ENCODE measurements around the gene RHOB.
"Not testable (repeated sequence)": the region's sequence is repeated elsewhere in the genome, so short reads cannot be mapped to it uniquely, and the experiment has no call there.

RHOB gene

DNA sequence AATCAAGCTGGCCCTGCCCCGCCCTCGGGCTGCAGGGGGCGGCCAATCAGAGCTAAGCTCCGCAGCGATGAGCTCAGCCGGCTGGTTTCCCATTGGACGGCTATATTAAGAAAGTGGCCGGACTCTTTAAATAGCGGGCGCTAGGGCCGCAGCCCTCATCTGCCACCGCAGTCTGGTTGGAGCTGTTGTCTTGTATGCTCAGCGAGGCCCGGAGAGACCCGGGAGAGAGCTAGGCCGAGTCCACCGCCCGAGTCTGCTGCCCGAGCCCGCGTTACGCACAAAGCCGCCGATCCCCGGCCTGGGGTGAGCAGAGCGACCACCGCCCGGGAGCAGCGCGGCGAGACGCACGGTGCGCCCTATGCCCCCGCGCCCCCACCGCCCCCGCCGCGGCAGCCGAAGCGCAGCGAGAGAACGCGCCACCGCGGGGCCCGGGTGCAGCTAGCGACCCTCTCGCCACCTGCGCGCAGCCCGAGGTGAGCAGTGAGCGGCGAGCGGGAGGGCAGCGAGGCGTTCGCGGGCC, at the start of gene RHOB:
RHOB (plus strand) TSS at position 158 of the 520 bp plus-strand sequence. CDS start 392 bp downstream, outside the sequence.
- DNase-seq, result peak; percentile 99

DNA sequence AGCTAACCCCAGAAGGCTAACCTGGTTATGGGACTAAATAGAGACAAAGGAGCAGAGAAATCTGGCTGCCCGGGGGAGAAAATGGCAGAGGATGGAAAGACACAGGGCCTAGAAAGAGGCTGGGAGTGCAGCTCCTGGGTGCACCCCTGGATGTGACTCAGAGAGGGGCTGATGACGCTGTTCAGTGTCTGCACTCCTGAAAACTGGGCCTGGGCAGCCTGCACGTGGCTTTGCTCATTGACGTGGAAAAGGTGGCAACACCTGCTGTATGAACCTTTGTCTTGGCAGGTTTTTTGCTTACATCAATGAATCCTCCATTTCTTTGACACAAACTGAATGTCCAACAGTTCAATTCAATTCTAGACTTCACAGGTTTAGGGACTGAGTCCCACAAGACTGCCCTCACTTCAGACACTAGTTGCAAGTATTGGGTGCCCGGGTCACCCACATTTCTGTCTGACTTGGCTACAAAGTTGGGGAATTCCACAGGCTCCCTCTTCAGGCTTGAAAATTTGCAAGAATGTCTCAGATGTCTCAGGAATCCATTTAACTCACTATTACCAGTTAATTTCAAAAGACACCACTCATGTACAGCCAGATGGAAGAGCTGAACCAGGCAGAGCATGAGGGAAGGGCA, 48.9 kb upstream of the RHOB start:
- DNase-seq, result no peak

DNA sequence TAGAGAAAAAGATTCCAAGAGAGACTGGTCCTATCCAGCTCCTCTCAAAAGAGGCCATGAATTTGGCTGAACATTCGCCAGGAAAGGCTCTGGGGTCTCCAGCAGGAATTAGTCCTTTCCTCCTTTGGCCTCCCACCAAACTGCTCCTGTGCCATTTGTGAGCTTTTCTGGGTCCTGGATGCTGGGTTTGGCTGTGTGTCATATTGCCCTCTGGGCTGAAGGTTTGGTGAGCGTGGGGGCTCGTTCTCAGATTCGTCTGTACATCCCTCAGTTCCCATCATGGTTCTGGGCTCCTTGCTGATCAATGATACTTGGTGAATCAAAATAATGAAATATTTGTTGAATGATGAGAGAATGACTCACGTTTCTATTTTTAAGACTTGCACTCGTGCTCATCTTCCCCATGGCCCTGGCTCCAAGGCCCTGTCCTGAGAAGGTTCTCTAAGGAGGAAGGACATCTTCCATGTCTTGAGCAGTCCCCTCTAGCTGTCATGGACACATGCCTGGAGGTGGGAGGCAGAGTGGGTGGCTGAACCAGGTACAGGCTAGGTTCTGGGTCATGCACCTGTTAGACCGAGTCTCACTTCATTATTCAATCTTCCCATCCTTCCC, 47.8 kb upstream of the RHOB start:
- DNase-seq, result no peak

DNA sequence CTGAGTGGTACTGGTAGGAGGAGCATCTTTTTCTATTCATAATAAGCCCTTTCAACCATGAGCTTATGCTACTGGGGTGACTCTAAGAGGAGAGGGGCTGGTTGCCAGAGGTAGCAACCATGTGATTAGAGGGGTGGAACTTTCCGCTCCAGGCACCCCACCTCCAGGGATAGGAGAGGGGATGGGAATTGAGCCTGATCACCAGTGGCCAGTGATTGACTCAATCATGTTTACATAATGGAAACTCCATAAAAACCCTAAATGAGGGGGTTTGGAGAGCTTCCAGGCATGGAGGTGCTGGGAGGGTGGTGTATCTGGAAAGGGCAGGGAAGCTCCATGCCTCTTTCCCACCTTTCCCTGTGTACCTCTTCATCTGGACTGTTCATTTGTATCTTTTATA, 46.6 kb upstream of the RHOB start:
- DNase-seq, result no peak

DNA sequence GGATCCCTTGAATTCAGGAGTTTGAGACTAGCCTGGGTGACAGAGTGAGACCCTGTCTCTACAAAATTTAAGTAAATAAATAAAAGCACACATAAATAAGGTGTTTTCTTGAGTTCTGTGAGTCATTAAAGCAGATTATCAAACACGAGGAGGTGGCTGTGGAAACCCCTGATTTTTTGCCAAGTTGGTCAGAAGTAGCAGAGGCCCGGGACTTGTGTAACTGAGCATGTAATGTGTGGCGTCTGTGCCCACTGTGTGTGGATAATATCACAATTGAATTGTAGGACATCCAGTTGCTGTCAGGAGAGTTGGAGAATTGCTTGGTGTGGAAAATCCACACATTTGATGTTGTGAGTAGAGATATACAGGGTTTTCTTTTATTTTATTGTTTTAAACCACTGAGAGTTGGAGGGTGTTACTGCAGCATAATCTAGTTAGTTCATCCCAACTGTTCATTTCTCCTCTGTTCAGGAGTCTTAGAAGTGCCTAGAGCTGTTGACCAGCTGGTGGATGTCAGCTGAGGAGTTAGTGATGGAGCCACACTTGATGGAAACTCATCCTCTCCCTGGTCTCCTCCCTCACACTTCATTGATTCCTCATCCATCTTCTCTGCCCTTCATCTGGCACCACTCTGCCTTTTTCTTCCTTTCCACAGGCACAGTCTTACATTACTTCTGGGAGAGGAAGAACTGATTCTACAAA, 45.9 kb upstream of the RHOB start:
- DNase-seq, result no peak

DNA sequence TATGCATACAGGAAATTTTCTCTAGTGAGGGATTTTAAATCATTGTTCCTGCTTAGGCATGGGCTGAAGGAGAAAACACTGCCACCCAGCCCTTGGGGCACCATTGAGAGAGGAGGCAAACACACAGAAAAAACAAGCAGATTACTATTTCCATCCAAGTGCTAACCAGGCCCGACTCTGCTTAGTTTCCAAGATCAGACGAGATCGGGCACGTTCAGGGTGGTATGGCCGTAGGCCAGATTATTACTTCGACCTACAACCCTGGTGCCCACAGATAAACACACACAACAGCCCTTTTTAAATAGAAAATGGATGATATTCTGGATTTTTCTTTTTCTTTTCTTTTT, 45.4 kb upstream of the RHOB start:
- no peak for DNase-seq

DNA sequence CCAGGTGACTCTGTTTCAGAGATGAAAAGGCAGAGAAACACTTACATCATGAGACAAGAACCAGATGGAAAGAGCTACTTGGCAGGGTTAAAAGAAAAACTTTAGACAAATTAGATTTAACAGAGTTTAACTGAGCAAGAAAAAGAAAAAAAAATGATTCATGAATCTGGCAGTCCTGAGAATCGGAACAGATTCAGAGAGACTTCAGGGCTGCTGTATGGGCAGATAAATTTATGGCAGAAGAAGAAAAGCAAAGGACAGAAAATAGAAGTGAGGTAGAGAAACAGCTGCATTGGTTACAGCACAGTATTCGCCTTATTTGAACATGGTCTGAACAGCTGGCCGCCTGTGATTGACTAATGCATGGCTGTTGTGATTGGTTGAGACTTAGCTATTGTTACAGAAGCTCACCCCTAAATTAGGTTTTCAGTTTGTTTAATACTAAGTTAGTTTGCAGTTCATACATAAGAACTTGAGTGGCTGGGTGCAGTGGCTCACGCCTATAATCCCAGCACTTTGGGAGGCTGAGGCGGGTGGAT, 43.0 kb upstream of the RHOB start:
- DNase-seq, result no peak

DNA sequence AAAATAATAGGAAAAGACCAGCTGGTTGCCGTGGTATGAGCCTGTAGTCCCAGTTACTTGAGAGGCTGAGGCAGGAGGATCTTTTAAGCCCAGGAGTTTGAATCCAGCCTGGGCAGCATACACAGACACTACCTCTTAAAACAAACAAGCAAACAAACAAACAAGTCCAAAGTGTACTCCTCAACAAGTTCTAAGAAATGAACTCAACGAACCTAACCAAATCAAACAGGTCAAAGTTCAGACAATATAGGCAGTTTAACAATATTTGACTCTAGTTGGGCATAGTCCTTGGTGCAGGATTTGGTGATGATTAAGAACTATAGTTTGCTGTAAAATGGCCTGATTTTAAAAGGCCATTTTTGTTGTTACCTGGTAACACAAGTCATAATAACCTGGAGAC, 41.9 kb upstream of the RHOB start:
- no peak for DNase-seq

DNA sequence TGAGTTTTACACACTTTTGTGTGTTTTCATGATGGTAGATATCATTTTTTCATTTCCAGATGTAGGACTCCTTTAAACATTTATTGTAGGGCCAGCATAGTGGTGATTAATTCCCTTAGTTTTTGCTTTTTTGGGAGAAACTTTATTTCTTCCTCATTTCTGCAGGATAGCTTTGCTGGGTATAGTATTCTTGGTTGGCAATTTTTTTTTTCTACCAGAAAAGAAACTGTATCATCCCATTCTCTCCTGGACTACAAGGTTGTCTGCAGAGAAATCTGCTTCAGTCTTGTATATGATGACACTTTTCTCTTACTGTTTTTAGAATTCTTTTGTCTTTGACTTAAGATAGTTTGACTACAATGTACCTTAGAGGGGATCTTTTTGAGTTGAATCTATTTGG, 37.8 kb upstream of the RHOB start:
- no peak for DNase-seq

DNA sequence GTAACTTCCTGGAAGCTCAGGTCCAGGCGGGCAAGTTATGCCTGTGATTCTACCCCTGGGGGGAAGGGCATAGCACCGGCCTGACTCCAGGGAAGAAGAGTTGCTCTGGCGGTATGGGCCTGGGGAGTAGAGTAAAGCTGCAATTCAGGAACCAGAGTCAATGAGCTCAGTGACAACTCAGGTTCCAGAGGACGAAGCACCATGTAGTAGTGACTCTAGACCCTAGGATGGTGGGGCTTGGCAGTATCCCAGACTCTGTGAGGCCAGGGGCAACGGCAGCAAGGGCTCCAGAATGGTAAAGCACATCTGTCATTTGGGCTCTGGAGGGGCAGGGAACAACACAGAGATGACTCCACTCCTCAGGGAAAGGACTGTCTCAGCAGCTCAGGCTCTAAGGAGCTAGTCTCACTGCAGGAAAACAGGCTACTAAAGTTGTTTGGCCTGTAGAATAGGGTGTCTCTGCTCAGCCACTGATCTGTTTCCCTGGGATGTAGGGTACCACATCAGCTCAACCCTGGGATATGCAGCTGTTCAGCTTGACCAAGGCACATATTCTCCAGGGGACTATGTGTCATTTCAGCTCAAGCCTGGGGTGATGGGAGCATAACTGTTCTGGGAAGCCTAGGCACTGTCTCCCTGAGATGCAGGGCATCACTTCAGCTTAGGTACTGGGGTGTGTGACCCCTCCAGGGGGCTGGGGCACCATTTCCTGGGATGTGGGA, 36.2 kb upstream of the RHOB start:
- no peak for DNase-seq

DNA sequence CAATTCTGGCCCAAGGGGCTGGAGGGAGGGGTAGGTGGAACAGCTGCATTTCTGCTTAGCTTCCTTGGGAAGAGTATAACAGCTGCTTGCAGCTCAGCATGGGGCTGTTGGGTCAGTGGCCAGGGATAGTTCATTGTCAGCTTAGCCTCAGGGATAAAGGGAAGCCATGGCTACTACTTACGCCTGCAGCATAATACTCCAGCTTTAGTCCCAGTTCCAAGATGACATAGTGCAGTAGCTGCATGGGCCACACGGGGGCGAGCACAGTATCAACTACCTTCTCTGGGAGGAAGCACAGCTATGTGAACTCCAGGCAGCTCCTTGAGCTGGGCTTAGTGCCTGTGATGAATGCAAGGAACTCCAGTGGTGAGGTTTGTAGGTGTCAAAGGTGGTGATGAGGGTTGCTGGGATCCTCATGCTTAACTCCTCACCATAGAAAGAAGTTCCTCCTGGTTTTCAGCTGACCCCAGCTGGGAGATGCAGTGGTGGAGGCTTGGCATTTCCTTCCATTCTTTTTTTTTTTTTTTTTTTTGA, 35.4 kb upstream of the RHOB start:
- DNase-seq, result peak; percentile 32

DNA sequence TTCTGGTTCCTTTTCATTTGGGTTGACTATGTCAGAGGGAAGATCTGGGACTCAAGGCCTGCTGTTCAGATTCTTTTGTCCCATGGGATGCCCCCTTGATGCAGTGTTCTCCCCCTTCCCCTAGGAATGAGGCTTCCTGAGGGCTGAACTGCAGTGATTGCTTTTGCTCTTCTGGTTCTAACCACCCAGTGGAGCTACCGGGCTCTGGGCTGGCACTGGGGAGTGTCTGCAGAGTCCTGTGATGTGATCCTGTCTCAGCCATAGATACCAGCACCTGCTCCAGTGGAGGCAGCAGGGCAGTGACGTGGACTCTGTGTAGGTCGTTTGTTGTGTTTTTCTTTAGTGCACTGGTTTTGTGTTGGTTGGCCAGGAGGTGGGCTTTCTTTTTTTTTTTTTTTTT, 32.1 kb upstream of the RHOB start:
- DNase-seq, result no peak

DNA sequence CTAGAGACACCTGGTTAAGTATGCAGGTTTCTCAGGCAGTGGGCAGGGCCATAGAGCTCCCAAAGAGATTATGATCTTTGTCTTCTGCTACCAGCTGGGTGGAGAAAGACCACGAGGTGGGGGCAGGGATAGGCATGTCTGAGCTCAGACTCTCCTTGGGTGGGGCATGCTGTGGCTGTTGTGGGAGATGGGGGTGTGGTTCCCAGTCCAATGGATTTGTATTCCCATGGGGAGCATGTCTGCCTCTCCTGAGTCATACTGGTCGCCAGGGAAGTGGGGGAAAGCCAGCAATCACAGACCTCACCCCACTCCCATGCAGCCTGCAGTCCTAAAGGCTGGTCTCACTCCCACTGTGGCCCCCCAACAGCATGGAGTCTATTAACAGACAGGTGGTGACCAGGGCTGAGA, 31.4 kb upstream of the RHOB start:
- peak; percentile 26 for DNase-seq

DNA sequence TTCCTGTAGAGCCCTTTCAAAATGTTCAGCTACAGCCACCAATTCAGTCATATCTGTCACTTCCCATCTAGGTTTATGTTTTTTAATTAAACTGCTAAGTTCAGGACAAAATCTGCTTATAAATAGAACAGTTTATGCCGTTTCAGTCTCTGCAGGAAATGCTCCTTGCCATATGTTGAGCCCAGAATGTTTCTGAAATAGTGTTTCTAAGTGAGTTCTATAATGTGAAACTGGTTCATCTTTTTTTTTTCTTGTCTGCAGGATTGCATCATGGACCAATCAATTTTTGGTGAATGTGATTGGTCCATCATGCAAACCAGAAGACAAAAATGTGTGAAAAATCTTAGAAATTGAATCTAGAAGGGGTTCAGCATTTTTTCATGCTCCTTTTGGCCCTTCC, 30.2 kb upstream of the RHOB start:
- no peak for DNase-seq

DNA sequence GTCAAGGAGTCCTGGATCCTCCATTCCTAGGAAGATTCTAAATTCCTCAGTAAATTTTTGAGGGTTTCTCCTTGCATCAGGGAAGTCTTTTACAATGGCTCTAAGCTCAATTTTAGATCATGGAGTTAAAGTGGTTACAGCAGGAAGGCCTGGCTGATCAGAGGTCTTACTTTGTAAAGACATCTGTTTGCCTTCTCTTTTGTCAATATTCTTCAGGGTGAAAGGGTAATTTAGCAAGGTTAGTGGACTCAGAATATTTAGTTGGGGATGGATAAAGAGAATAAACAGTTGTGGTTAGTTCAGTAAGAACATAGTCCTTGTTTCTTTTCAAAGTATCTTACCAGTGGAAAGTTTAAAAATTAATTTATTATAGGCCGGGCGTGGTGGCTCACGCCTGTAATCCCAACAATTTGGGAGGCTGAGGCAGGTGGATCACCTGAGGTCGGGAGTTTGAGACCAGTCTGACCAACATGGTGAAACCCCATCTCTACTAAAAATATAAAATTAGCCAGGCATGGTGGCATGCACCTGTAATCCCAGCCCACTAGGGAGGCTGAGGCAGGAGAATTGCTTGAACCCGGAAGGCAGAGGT, 29.5 kb upstream of the RHOB start:
- not testable (repeated sequence) for DNase-seq

DNA sequence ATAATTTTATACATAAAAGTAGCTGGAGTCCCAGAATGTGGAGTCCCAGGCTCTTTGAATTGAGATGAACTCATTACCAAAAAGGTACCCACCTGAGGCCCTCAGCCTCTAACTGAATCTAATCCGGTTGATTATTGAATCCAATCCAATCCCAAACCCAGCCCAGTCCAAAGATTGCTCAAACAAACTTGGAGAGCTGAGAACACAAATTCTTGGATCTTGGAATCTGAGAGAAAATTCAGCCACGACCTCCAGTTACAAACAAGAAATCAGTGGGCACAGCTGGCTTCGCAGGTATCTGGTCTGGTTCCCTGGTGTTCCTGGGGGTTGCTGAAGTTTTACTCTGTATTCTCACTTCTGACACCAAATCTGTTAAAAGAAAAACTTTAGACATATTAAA, 28.4 kb upstream of the RHOB start:
- DNase-seq, result no peak

DNA sequence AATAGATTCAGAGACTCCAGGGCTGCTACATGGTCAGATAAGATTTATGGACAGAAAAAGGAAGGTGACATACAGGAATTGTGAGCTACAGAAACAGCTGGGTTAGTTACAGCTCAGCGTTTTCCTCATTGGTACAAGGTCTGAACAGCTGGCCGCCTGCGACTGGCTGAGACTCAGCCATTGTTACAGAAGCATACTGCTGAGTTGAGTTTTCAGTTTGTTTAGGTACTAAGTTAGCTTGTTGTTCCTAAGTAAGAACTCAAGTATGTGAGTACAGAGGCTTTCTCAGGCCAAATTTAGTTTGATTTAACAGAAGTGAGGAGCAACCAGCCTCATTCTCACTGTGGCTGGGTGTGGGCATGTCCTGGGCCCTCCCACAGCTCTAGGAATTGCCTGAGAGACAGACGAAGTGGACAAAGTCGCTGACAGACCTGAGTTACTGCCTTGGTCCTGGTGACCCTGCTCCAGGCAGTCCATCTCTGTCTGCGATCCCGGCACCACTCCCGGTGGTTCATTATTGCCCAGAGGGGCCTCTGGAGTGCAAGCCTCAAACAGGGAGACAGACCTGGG, 27.8 kb upstream of the RHOB start:
- DNase-seq, result no peak

DNA sequence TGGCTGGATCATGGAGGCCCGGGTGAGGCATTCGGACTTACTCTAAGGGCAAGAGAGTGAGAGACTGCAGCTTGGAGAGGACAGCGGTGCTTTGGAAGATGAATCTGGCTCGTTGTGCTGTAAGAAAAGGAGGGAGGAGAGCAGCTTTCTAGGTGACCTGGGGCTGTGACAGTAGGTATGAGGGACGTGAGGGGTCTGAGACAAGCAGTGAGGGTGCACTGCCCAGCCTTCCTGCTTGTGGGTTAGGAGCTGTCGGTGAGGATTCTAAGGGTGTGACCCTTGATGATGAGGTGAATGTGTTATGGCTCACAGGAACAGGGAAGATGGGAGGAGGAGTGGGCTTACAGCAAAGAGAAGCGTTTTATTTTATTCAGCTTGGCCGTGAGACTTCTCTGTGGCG, 27.1 kb upstream of the RHOB start:
- no peak for DNase-seq

DNA sequence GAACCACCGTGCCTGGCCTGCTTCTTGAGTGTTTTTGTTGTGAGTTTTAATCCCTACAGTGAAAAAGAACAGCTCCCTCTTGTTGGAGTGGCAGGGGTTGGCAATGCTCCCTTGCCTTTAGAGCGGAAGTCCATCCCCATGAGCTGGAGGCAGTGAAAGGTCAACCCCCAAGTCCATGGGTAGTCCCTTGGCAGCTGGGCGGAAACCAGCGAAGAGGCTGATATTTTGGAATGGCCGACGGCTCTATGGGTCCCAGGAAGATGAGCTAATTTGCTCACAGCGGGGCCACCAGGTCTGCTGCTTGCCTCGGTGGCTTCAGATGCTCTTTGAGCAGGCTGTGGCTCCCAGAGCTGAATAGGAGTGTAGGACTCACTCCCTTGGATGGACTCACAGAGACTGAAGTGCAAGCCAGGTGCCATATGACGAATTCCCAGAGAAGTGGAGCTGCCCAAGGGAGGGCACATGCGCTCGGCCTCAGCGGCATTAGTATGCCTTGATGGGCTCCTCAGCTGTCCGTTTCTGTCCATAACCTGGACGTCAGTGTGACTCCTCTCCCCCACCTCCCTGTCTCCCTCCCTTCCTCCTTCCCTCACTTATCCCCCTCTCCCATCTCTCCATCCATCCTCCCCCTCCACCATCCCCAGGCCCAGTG, 25.4 kb upstream of the RHOB start:
- no peak for DNase-seq

DNA sequence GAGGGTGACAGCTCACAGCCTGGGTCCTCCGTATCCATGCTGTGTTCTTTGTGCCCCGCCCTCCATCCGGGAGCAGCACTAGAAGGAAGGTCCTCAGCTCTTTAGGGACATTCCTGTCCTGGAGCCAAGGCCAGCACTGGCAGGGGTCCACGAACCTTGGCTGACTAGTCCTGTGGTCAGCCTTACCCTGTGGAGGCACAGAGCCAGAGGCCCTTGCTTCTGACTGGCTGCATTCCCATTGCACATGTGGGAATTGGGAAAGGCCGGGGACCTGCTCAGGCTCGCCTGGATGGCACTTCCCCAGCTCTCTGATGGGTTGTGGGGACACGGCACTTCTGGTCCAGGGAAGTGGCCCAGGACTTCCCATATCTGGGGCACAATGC, 24.9 kb upstream of the RHOB start:
- no peak for DNase-seq

DNA sequence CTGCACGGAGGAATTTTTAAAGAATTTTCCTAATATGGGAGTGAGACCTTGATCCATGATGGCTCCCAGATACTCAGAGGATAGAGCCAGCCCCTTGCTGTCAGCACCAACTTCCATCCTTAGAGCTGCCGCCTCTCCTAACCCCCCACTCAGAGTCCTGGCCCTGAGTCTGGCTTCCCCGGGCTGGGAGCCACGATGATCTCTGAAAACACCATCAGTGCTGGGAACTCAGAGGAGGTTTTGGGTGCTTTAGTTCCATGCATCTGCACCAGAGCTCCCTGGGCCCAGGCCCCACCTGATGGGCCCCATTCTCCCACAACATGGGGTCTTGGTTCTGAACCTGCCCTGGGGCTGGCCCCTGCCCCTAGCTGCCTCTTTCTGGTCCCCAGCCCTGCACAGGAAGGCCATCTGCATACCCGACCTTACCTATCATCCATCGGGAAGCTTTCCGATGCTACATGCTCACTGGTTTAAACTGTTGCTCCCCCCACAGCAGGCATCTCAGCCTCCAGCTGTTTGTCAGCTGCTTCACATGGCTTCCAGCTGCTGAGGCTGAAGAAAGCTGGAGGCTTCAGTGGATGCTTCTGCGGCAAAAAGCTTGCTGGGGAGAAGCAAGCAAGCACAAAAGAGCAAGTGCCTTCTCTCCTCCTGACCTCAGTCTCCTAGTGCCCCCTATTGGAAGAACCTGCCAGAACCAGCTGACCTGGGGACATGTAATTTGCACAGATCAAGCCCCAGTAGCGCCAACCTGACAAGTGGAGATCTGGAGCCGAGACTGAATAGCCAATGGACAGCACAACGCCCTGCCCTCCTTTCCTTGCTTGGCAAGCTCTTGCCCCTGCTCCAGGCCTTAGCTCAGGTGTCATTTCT, 24.2 kb upstream of the RHOB start:
- DNase-seq, result no peak
